GM18517 (cell line): ENCODE measurements around the gene RHOB.
"Not testable (repeated sequence)": the region's sequence is repeated elsewhere in the genome, so short reads cannot be mapped to it uniquely, and the experiment has no call there.

Experiments used
- ATAC-seq: cut with Tn5 transposase; IDR thresholded peaks from one replicate; pipeline ENCODE4 v1.9.1; 2021; ENCODE audit warnings: mild to moderate bottlenecking, moderate library complexity; ENCODE audit not compliant: unreplicated experiment

Gene RHOB

GRCh38 chr2:20446917-20447436 lies at the start of gene RHOB:
Gene RHOB (plus strand): TSS chr2:20447074. CDS start chr2:20447466, 392 bp downstream.
- ATAC-seq = peak; percentile 98

- no peak for ATAC-seq
These were observed 48.9 kb upstream of the RHOB start for GRCh38 chr2:20397811-20398447.

- ATAC-seq = no peak
These were observed 47.8 kb upstream of the RHOB start for GRCh38 chr2:20398956-20399567.

GRCh38 chr2:20400306-20400705 lies 46.6 kb upstream of the RHOB start:
- ATAC-seq = no peak

GRCh38 chr2:20400787-20401488 lies 45.9 kb upstream of the RHOB start:
- ATAC-seq = no peak

- no peak for ATAC-seq
These were observed 45.4 kb upstream of the RHOB start for GRCh38 chr2:20401489-20401835.

- ATAC-seq = no peak
These were observed 43.0 kb upstream of the RHOB start for GRCh38 chr2:20403774-20404312.

GRCh38 chr2:20404950-20405349 lies 41.9 kb upstream of the RHOB start:
- no peak for ATAC-seq

- ATAC-seq = no peak
These were observed 37.8 kb upstream of the RHOB start for GRCh38 chr2:20409039-20409438.

- ATAC-seq = no peak
These were observed 36.2 kb upstream of the RHOB start for GRCh38 chr2:20410556-20411277.

- peak; percentile 99 for ATAC-seq
These were observed 35.4 kb upstream of the RHOB start for GRCh38 chr2:20411361-20411894.

GRCh38 chr2:20414806-20415205 lies 32.1 kb upstream of the RHOB start:
- no peak for ATAC-seq

- no peak for ATAC-seq
These were observed 31.4 kb upstream of the RHOB start for GRCh38 chr2:20415511-20415918.

- ATAC-seq = no peak
These were observed 30.2 kb upstream of the RHOB start for GRCh38 chr2:20416723-20417122.

GRCh38 chr2:20417230-20417821 lies 29.5 kb upstream of the RHOB start:
- ATAC-seq = not testable (repeated sequence)

GRCh38 chr2:20418519-20418918 lies 28.4 kb upstream of the RHOB start:
- ATAC-seq = no peak

- no peak for ATAC-seq
These were observed 27.8 kb upstream of the RHOB start for GRCh38 chr2:20419007-20419576.

- no peak for ATAC-seq
These were observed 27.1 kb upstream of the RHOB start for GRCh38 chr2:20419752-20420151.

GRCh38 chr2:20421336-20421987 lies 25.4 kb upstream of the RHOB start:
- no peak for ATAC-seq

- no peak for ATAC-seq
These were observed 24.9 kb upstream of the RHOB start for GRCh38 chr2:20421988-20422370.
